H1 (cell line): ENCODE data around the gene ZNF223. TPM values are rescaled to one million over a fixed set of nuclear protein-coding genes. Genes with fewer than 3 reads are reported as not detected.

ENCODE experiments used
- CTCF ChIA-PET: fragments of 300-600 bp; sonication (Branson Sonifier 250); formaldehyde crosslinking; loops from one replicate; lab custom pipeline; 2021; ENCODE audit not compliant: partially characterized antibody; lab: Charles Lee
- POLR2A ChIA-PET: fragments of 300-600 bp; sonication (Branson Sonifier 250); formaldehyde crosslinking; loops from one replicate; lab custom pipeline; 2021; ENCODE audit warnings: inconsistent platforms; ENCODE audit not compliant: partially characterized antibody; lab: Charles Lee
- DNase-seq, 2 experiments: peaks; one replicate each; pipeline versions ENCODE4 v3.0.0 to v3.0.0-alpha.2; 2010 to 2022; ENCODE audit warnings: low spot score in 2 of 2, low read depth in 1 of 2, mixed read lengths in 1 of 2
- FAIRE-seq: peaks from 2 replicates; lab custom pipeline; 2011; peaks lifted over from hg19 to GRCh38; lab: Jason Lieb, UNC
- H2AFZ ChIP-seq: 2 replicates; pipeline ENCODE4 v1.8.1; 2012; ENCODE audit warnings: low read length, inconsistent platforms
- H2AK5ac ChIP-seq: 2 replicates; pipeline ENCODE4 v1.6.1; 2013; ENCODE audit warnings: low read depth, low read length
- H2BK120ac ChIP-seq: replicated peaks from 2 replicates; pipeline ENCODE3; 2013; ENCODE audit warnings: low read depth, low read length, inconsistent platforms
- H2BK12ac ChIP-seq: 2 replicates; pipeline ENCODE4 v1.6.1; 2013; ENCODE audit warnings: low read depth, low read length
- H2BK15ac ChIP-seq: 2 replicates; pipeline ENCODE4 v1.6.1; 2013; ENCODE audit warnings: low read length
- H2BK20ac ChIP-seq: 2 replicates; pipeline ENCODE4 v1.6.1; 2013; ENCODE audit warnings: low read length
- H2BK5ac ChIP-seq: 2 replicates; pipeline ENCODE4 v1.6.1; 2013; ENCODE audit warnings: low read depth, low read length
- H3K14ac ChIP-seq: 2 replicates; pipeline ENCODE4 v1.6.1; 2013; ENCODE audit warnings: inconsistent platforms; ENCODE audit not compliant: insufficient read length
- H3K18ac ChIP-seq: 2 replicates; pipeline ENCODE4 v1.6.1; 2013; ENCODE audit warnings: low read length; ENCODE audit errors: extremely low read depth
- H3K23ac ChIP-seq: 2 replicates; pipeline ENCODE4 v1.6.1; 2013; ENCODE audit warnings: inconsistent platforms; ENCODE audit not compliant: insufficient read length
- H3K23me2 ChIP-seq: 2 replicates; pipeline ENCODE4 v1.6.1; 2013; ENCODE audit warnings: low read depth, low read length
- H3K27ac ChIP-seq: 2 replicates; pipeline ENCODE4 v1.6.1; 2011; ENCODE audit warnings: low read depth, low read length, inconsistent platforms
- H3K27me3 ChIP-seq, 4 experiments: replicated peaks in 1 of 4; 1 replicate in 1 of 4; 2 replicates in 3 of 4; pipeline versions ENCODE4 v1.6.1 to v1.8.1; 2011 to 2013; ENCODE audit warnings: low read length in 3 of 4, mild to moderate bottlenecking in 3 of 4, inconsistent platforms in 2 of 4, mixed read lengths in 2 of 4, moderate library complexity in 1 of 4; ENCODE audit not compliant: control insufficient read depth in 3 of 4, insufficient read depth in 3 of 4; ENCODE audit errors: extremely low read depth in 1 of 4
- H3K36me3 ChIP-seq, 4 experiments: 2 replicates each; pipeline versions ENCODE4 v1.6.1 to v1.8.1; 2011 to 2013; ENCODE audit warnings: mild to moderate bottlenecking in 4 of 4, low read length in 3 of 4, moderate library complexity in 2 of 4, control low read depth in 1 of 4, inconsistent platforms in 1 of 4; ENCODE audit not compliant: insufficient read depth in 4 of 4, control insufficient read depth in 2 of 4
- H3K4ac ChIP-seq: replicated peaks from 2 replicates; pipeline ENCODE3; 2013; ENCODE audit warnings: low read length, low read depth, mixed read lengths, inconsistent platforms; ENCODE audit not compliant: insufficient read length
- H3K4me1 ChIP-seq, 4 experiments: replicated peaks in 1 of 4; 1 replicate in 1 of 4; 2 replicates in 3 of 4; pipeline versions ENCODE4 v1.6.1 to v1.8.1; 2011 to 2013; ENCODE audit warnings: low read length in 3 of 4, inconsistent platforms in 2 of 4, mixed read lengths in 1 of 4; ENCODE audit not compliant: insufficient read depth in 4 of 4, control insufficient read depth in 3 of 4
- H3K4me2 ChIP-seq, 2 experiments: 2 replicates each; pipeline versions ENCODE4 v1.6.1 to v1.8.1; 2011 to 2013; ENCODE audit warnings: low read depth in 2 of 2, low read length in 2 of 2, control low read depth in 1 of 2, inconsistent platforms in 1 of 2, mild to moderate bottlenecking in 1 of 2; ENCODE audit not compliant: insufficient read depth in 1 of 2
- H3K4me3 ChIP-seq, 4 experiments: fragments of 200-600, 300-600 bp in 1 of 4; sonication (generic), shearing (Covaris generic), sonication (Bioruptor Twin) in 1 of 4; 2 replicates each; pipeline versions ENCODE4 v1.5.1 to v1.8.1; 2011 to 2016; ENCODE audit warnings: low read length in 4 of 4, low read depth in 3 of 4, control low read depth in 2 of 4, inconsistent platforms in 2 of 4, mild to moderate bottlenecking in 2 of 4, mixed read lengths in 1 of 4, moderate library complexity in 1 of 4; ENCODE audit not compliant: insufficient read depth in 2 of 4; ENCODE audit errors: extremely low read depth in 1 of 4
- H3K56ac ChIP-seq: replicated peaks from 2 replicates; pipeline ENCODE3; 2013; ENCODE audit warnings: low read depth, mild to moderate bottlenecking, mixed read lengths, low read length, inconsistent platforms; ENCODE audit not compliant: insufficient read length
- H3K79me1 ChIP-seq: 2 replicates; pipeline ENCODE4 v1.6.1; 2013; ENCODE audit warnings: low read depth, low read length, control low read depth
- H3K79me2 ChIP-seq, 2 experiments: 2 replicates each; pipeline versions ENCODE4 v1.6.1 to v1.8.1; 2012 to 2013; ENCODE audit warnings: low read length in 2 of 2, mild to moderate bottlenecking in 2 of 2, inconsistent platforms in 1 of 2; ENCODE audit not compliant: insufficient read depth in 2 of 2, control insufficient read depth in 1 of 2
- H3K9ac ChIP-seq, 4 experiments: replicated peaks in 1 of 4; 1 replicate in 1 of 4; 2 replicates in 3 of 4; pipeline versions ENCODE4 v1.6.1 to v1.8.1; 2011 to 2013; ENCODE audit warnings: low read depth in 3 of 4, low read length in 3 of 4, control low read depth in 2 of 4, mild to moderate bottlenecking in 2 of 4, moderate library complexity in 2 of 4, inconsistent platforms in 1 of 4; ENCODE audit errors: extremely low read depth in 1 of 4
- H3K9me3 ChIP-seq, 2 experiments: 2 replicates each; pipeline versions ENCODE4 v1.6.1 to v1.8.1; 2012 to 2013; ENCODE audit warnings: mild to moderate bottlenecking in 2 of 2, moderate library complexity in 2 of 2, control low read depth in 1 of 2, inconsistent platforms in 1 of 2, low read depth in 1 of 2, low read length in 1 of 2, mixed read lengths in 1 of 2; ENCODE audit not compliant: insufficient read depth in 2 of 2
- H4K20me1 ChIP-seq, 2 experiments: replicated peaks in 1 of 2; 2 replicates each; pipeline versions ENCODE3 to v1.8.1; 2011 to 2013; ENCODE audit warnings: inconsistent platforms in 2 of 2, low read length in 2 of 2, mild to moderate bottlenecking in 1 of 2; ENCODE audit not compliant: insufficient read depth in 2 of 2, control insufficient read depth in 1 of 2
- H4K5ac ChIP-seq: 2 replicates; pipeline ENCODE4 v1.6.1; 2013; ENCODE audit warnings: low read length, low read depth, mixed read lengths, inconsistent platforms; ENCODE audit not compliant: insufficient read length
- H4K8ac ChIP-seq: 2 replicates; pipeline ENCODE4 v1.8.0; 2013; ENCODE audit warnings: mild to moderate bottlenecking, moderate library complexity, low read length, inconsistent platforms; ENCODE audit not compliant: insufficient read depth; ENCODE audit errors: extremely low read depth
- H4K91ac ChIP-seq: replicated peaks from 2 replicates; pipeline ENCODE3; 2013; ENCODE audit warnings: low read length, mixed read lengths, inconsistent platforms; ENCODE audit not compliant: insufficient read length
- CBX5 ChIP-seq: fragments of 300-800, 300-1000 bp; sonication (generic); IDR thresholded peaks from 2 replicates; pipeline ENCODE4 v1.7.1; 2016; ENCODE audit warnings: antibody characterized with exemption, low read length, low read depth
- CREB1 ChIP-seq: IDR thresholded peaks from 2 replicates; pipeline ENCODE4 v1.6.1; 2012; ENCODE audit warnings: inconsistent platforms
- CTBP2 ChIP-seq: IDR thresholded peaks from 2 replicates; pipeline ENCODE4 v1.7.0; 2011; ENCODE audit warnings: borderline replicate concordance, mild to moderate bottlenecking, moderate library complexity, mixed read lengths, low read length; ENCODE audit not compliant: insufficient read depth, insufficient read length
- HDAC2 ChIP-seq, 2 experiments: fragments of 300-600 bp in 1 of 2; sonication (generic) in 1 of 2; IDR thresholded peaks; 2 replicates each; pipeline ENCODE4 v1.6.1; 2011 to 2012; ENCODE audit warnings: low read depth in 2 of 2, low read length in 2 of 2, mild to moderate bottlenecking in 2 of 2, moderate library complexity in 2 of 2, borderline replicate concordance in 1 of 2, inconsistent platforms in 1 of 2
- KDM4A ChIP-seq: IDR thresholded peaks from one replicate; pipeline ENCODE4 v1.7.1; 2012; ENCODE audit warnings: low read depth, mild to moderate bottlenecking, moderate library complexity, low read length, inconsistent platforms; ENCODE audit not compliant: severe bottlenecking
- PHF8 ChIP-seq: fragments of 200-600 bp; sonication (generic); conservative IDR thresholded peaks from 2 replicates; pipeline ENCODE4 v1.7.1; 2012; ENCODE audit warnings: low read depth, mild to moderate bottlenecking, inconsistent platforms, low read length, moderate library complexity
- POLR2A ChIP-seq, 2 experiments: IDR thresholded peaks; 1 replicate in 1 of 2; 2 replicates in 1 of 2; pipeline ENCODE4 v1.6.1; 2011; ENCODE audit warnings: low read depth in 2 of 2, low read length in 2 of 2, mild to moderate bottlenecking in 2 of 2; ENCODE audit errors: control extremely low read depth in 1 of 2
- RAD21 ChIP-seq, 2 experiments: IDR thresholded peaks in 1 of 2; conservative IDR thresholded peaks in 1 of 2; 2 replicates each; pipeline ENCODE4 v1.6.1; 2011; ENCODE audit warnings: low read depth in 2 of 2, low read length in 2 of 2, improper control_type of control experiment in 1 of 2, inconsistent platforms in 1 of 2, mild to moderate bottlenecking in 1 of 2, moderate library complexity in 1 of 2
- RBBP5 ChIP-seq: IDR thresholded peaks from 2 replicates; pipeline ENCODE4 v1.7.1; 2012; ENCODE audit warnings: low read depth, mild to moderate bottlenecking, inconsistent platforms, low read length, moderate library complexity, borderline replicate concordance
- SP4 ChIP-seq: IDR thresholded peaks from 2 replicates; pipeline ENCODE4 v1.6.1; 2012; ENCODE audit warnings: low read length, inconsistent platforms
- TBP ChIP-seq: IDR thresholded peaks from 2 replicates; pipeline ENCODE4 v1.6.1; 2011; ENCODE audit warnings: low read depth, low read length, improper control_type of control experiment
- WGBS, 2 experiments: shearing (Covaris generic) in 1 of 2; methylation state at CpG; one replicate each; pipeline versions ENCODE4 v1.1.6 to v1.1.7; 2013 to 2015; ENCODE audit warnings: low lambda C conversion rate in 2 of 2, mixed read lengths in 2 of 2, inconsistent platforms in 1 of 2, low coverage in 1 of 2, missing lambda C conversion rate in 1 of 2; ENCODE audit not compliant: insufficient replicate concordance in 2 of 2, insufficient coverage in 1 of 2, insufficient read length in 1 of 2; ENCODE audit errors: extremely low coverage in 1 of 2, missing lambda C conversion rate in 1 of 2; 5-methylcytosine and 5-hydroxymethylcytosine counted together
- polyA plus RNA-seq, 7 experiments: library from polyadenylated mRNA; depleted of rRNA in 3 of 7; stranded (reverse) in 5 of 7; unstranded in 2 of 7; fragments of >200 nt in 5 of 7; fragments of 200-250 nt in 2 of 7; gene quantifications; 1 replicate in 5 of 7; 2 replicates in 1 of 7; 4 replicates in 1 of 7; pipeline versions ENCODE4 v1.2.1 to v1.2.3, GENCODE V29; 2011 to 2013; ENCODE audit warnings: missing spikeins in 2 of 7, mixed read lengths in 2 of 7
- total RNA-seq: library from RNA; stranded (reverse); fragmentation: NEBNext Ultra II Directional; extraction: Animal tissue kit (Norgen Biotek cat#: 25700); gene quantifications from 2 replicates; pipeline ENCODE4 v1.2.1, GENCODE V29; 2021

Gene ZNF223
- total and polyA plus RNA-seq, 2 of the 8 experiments (the other 6 are each of a cell fraction or from before 2014, with no cell fraction given), result 1.7 to 4.3 TPM

DNA sequence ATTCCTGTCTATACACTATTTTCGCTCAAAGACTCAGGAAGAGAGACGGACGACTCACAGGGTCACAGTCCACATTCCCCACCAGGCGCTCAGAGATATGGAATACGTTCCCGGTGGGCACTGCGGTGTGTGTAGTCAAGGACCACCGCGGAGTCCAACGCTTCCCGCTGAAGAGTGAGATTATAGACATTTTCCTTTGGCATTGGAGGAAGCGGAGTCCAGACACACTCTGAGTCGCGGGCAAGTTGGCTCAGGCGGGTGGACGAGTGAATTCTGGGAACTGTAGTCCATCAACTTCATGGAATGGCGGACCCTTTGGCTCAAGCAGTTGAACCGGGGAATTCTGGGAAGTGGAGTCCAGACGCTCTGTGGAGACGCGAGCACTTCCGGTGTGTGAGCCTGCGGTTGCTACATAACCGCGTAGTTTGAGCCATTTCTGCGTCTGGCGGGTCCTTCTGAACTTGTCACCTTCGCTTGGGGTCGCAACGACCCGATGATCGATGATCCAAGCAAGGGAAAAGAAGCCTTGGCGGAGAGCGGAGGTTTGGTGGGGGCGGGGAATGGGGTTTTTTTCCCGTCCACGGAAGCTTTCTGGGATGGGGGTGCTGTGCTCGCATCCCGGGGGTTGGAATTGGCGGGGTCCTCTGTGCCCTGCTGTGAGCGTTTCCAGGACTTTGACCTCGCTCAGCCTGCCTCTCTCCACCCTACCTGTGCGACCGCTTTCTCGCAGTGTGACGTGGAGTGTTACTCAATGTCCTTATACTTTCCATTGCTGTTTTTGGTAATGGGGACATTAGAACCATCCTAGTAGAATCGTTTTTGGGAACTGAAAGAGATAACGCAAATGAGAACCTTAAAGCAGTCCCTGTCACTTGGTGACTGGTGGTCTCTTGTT is 49.0 kb upstream of the ZNF223 start, which contains the start of gene ZNF230:
Gene ZNF230 (plus strand): TSS at position 392 of the 895 bp plus-strand sequence. CDS start 4,122 bp downstream, outside the sequence.
- Histone ChIP-seq H4K5ac (no peak within 1 kb of the TSS), H3K4me3 (peak within 1 kb of the TSS; percentile 85 to 96 (median 91)), H3K27me3 (no peaks in the 10 kb centered on the region), H2BK12ac (no peak within 1 kb of the TSS), H3K4me1 (peaks cover 0 to 3% (median 0%) of the 10 kb centered on the region in 4 experiments; a peak in 2 of 7 replicates), H4K91ac (no peak within 1 kb of the TSS), H2BK15ac (no peak within 1 kb of the TSS), H3K27ac (no peak within 1 kb of the TSS), H3K79me1 (no peaks in the 10 kb centered on the region), H2AK5ac (no peak within 1 kb of the TSS), H3K23ac (no peak within 1 kb of the TSS), H3K79me2 (no peaks in the 10 kb centered on the region), H2BK120ac (no peak within 1 kb of the TSS), H3K4me2 (peak within 1 kb of the TSS; percentile 80 to 87), H3K56ac (no peak within 1 kb of the TSS), H2BK20ac (no peak within 1 kb of the TSS), H3K9me3 (no peaks in the 10 kb centered on the region), H3K23me2 (peaks cover 9% of the 10 kb centered on the region), H3K14ac (no peak within 1 kb of the TSS), H3K36me3 (peaks cover 0 to 6% (median 0%) of the 10 kb centered on the region in 4 experiments; a peak in 1 of 8 replicates), H3K9ac (peak within 1 kb of the TSS; percentile 36 to 91 (median 50)), H3K4ac (no peak within 1 kb of the TSS), H2AFZ (peak within 1 kb of the TSS; percentile 100), H4K20me1 (no peaks in the 10 kb centered on the region), H3K18ac (no peak within 1 kb of the TSS), H4K8ac (peak within 1 kb of the TSS; percentile 83), H2BK5ac (no peak within 1 kb of the TSS)
- peak; percentile 87 for FAIRE-seq
- WGBS, 2 experiments, result 2% methylated on average over 48 of the region's 48 CpGs; no CpG with 5 or more reads in 1 of the 2 experiments
- ChIA-PET CTCF (no interaction called here), POLR2A (interaction anchor here (1.1 to 1.5 kb wide), 2 partner anchors 48 to 109 kb away, joined by 3 to 4 read pairs; no protein-coding TSS in a partner anchor)
- DNase-seq, result peak; percentile 67 to 75
- peak; percentile 54 for TF ChIP-seq CTBP2
- no peak for TF ChIP-seq RAD21 (IDR thresholded peaks at IDR 0.05 in 1 of 2, conservative IDR thresholded peaks at IDR 0.05 in 1 of 2; ENCODE audit: low read depth in 2 of 2, low read length in 2 of 2)
- peak; percentile 76 for TF ChIP-seq CREB1
- 0 out of 2 replicates have a peak, but pooled peaks have one; percentile 34 for TF ChIP-seq PHF8
- 0 out of 2 replicates have a peak, but pooled peaks have one; percentile 11 for TF ChIP-seq TBP
- no peak for TF ChIP-seq CBX5
- TF ChIP-seq RBBP5, result peak; percentile 36; the same call in 1 of the 2 replicates
- TF ChIP-seq SP4, result no peak
- TF ChIP-seq KDM4A, result peak; percentile 96
- no peak for TF ChIP-seq POLR2A (IDR thresholded peaks at IDR 0.05; ENCODE audit: control extremely low read depth in 1 of 2, low read depth in 2 of 2, low read length in 2 of 2)
- no peak for TF ChIP-seq HDAC2 (IDR thresholded peaks at IDR 0.05; ENCODE audit: borderline replicate concordance in 1 of 2, low read depth in 2 of 2, low read length in 2 of 2)
